Fibroblast of pulmonary artery (primary cell): ENCODE results near the gene AKAP7.

Source experiments
- DNase-seq: peaks from one replicate; pipeline ENCODE4 v3.0.0-alpha.2; 2010; ENCODE audit warnings: low read depth
- H3K4me3 ChIP-seq: replicated peaks from 2 replicates; pipeline ENCODE4 v1.5.1; 2011; ENCODE audit warnings: low read depth, mild to moderate bottlenecking, control low read depth, low read length, moderate library complexity
- TF ChIP-seq, protein P1 (sequence below): IDR thresholded peaks from 2 replicates; pipeline ENCODE4 v1.5.1; 2011; ENCODE audit warnings: mild to moderate bottlenecking, control low read depth, low read length, inconsistent platforms; ENCODE audit errors: missing control alignments

The AKAP7 gene

DNA sequence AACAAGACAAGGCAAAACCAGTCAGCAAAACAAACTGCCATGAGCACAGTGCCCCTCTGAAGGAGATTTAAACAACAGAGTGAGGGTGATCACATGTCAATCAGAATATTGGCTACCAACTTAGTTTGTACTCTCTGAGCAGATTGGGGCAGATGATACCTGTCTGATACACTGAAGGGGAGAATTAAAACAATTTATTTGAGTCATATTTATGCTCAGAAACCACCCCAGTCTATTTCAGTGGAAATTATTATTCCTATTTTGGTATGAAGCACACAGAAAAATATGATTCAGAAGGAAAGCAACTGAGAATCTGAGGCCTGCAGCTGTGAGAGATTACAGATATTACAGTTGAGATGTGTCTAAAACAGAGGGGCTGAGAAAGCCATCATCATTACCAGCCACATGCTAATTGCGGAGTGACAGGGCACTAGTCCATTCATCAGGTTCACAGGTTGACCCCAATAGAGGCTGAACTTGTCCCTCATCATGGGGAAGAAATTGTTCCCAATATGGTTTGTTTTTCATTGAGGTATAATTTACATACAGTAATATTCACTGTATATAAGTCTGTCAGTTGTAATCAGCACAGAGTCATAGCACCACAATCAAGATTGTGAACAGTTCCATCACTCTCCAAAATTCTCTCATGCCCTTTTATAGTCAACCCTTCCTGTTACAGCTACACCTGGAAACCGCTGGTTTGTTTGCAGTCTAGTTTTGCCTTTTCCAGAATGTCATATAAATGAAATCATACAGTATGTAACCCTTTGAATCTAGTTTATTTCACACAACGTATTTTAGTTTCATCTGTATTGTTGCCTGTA is 134.5 kb downstream of the AKAP7 start:
- TF ChIP-seq, protein P1, sequence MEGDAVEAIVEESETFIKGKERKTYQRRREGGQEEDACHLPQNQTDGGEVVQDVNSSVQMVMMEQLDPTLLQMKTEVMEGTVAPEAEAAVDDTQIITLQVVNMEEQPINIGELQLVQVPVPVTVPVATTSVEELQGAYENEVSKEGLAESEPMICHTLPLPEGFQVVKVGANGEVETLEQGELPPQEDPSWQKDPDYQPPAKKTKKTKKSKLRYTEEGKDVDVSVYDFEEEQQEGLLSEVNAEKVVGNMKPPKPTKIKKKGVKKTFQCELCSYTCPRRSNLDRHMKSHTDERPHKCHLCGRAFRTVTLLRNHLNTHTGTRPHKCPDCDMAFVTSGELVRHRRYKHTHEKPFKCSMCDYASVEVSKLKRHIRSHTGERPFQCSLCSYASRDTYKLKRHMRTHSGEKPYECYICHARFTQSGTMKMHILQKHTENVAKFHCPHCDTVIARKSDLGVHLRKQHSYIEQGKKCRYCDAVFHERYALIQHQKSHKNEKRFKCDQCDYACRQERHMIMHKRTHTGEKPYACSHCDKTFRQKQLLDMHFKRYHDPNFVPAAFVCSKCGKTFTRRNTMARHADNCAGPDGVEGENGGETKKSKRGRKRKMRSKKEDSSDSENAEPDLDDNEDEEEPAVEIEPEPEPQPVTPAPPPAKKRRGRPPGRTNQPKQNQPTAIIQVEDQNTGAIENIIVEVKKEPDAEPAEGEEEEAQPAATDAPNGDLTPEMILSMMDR, result no peak
- no peak overlapping the region for H3K4me3 ChIP-seq
- DNase-seq, result no peak

DNA sequence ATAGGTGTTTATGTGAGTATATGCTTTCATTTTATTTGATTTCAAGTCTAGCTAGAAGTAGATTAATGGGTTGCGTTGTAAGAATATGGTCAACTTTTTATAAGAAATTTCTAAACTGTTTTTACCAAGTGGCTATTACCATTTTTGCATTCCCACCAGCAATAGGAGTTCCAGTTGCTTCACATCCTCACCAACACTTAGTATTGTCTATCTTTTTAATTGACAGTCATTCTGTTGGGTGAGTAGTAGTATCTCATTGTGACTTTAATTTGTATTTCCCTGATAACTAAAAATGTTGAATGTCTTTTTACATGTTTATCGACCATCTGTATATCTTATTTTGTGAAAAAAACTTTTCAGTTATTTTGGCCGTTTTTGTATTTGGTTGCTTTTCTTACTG is 135.3 kb downstream of the AKAP7 start:
- no peak for DNase-seq
- no peak overlapping the region for H3K4me3 ChIP-seq
- TF ChIP-seq, protein P1, result no peak

DNA sequence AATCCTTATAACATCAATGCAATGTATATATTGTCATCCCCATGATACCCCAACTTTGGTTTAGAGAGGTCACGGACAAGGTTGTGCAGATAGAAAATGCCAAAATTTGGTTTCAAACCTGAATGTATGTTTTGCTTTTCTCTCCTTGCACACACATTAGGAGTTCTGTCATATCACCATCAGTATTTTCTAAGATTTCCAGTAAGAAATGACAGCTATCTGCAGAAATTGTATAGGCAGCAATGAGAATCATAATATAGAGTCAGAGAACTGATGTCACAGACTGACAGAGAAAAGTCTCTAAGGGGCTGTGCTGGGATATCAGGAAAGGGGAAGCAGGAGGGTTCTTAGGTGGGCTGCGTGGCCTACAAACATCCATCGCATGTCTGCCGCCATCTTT is 140.0 kb downstream of the AKAP7 start:
- H3K4me3 ChIP-seq, result no peak overlapping the region
- TF ChIP-seq, protein P1, result no peak
- no peak for DNase-seq

DNA sequence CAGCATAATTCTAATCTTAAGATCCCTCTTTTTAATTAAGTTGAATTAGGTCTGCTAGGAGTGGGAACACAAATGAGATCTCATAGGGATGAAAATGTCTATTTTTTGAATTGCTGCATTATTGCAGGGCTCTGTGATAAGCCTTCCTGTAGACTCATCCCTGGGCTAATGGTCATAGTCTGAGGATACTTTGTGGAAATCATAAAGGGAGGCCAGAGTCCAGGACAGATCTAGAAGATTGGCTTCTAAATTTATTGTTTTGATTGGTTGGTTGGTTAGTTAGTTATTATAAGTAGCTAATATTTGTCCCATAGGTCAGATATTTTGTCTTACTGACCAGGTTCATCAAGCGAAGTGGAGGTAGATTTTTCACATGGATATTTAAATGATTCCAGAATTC is 142.3 kb downstream of the AKAP7 start:
- no peak for DNase-seq
- TF ChIP-seq, protein P1, result no peak

DNA sequence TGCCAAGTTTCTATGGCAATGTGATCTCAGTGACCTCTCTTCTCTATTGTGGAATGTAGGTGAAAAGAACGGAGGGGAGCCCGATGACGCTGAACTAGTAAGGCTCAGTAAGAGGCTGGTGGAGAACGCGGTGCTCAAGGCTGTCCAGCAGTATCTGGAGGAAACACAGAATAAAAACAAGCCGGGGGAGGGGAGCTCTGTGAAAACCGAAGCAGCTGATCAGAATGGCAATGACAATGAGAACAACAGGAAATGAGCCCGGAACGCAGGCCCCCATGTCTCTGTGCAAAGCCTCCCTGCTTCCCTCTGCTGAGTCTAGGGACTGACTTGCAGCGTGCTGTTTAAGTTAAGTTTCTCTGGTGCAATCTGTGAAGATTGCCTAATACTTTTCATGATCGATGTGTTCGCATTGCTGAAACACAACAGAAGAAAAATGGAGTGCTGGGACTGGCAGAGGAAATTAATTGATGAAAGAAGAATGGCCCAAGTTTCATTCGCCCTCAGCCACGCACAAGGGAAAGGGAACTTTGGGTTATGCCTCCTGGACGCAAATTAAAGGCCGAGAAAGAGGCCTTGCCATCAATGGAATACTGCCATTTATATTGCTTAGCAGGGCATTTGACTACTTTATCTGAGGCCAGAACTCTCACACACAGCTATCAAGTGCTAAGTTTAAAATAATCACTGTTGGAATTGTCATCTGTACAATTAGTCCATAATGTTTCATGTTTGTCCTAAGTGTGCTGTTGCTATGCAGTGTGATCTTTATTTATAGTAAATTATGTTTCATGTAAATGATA is 146.4 kb downstream of the AKAP7 start:
- no peak overlapping the region for H3K4me3 ChIP-seq
- TF ChIP-seq, protein P1, result no peak
- peak; percentile 26 for DNase-seq

More for the DNA sequence above, 142.3 kb downstream of the AKAP7 start:
- no peak overlapping the region for H3K4me3 ChIP-seq

DNA sequence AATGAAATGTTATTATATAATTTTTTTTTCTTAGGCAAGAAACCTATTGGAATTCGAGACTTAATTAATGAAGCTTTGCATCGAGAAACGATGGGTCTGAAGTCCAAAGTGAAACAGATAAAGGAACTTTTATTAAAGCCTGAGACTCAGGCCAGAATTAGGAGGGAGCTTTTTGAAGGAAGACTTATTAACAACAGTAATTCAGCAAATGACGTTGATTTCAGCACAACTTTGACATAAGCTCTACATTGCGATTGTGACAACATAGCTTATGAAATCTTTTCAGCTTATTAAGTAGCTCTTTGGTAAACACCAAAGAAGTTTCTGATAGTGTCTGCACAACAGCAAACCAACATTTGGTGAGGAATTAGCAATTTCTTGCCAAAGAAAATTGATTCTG is 147.1 kb downstream of the AKAP7 start:
- no peak overlapping the region for H3K4me3 ChIP-seq
- TF ChIP-seq, protein P1, result no peak
- no peak for DNase-seq
